Inflammatory macrophage treated with lipopolysaccharide for 4 hours (primary cell): ENCODE data around the gene MOSPD3.
"Not testable (repeated sequence)": the region's sequence is repeated elsewhere in the genome, so short reads cannot be mapped to it uniquely, and the experiment has no call there.

Experiments used
- DNase-seq: peaks from one replicate; pipeline ENCODE4 v3.0.0-alpha.2; 2020

The MOSPD3 gene, protein sequence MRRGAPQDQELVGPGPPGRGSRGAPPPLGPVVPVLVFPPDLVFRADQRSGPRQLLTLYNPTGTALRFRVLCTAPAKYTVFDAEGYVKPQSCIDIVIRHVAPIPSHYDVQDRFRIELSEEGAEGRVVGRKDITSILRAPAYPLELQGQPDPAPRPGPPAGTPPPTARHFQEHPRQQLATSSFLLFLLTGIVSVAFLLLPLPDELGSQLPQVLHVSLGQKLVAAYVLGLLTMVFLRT

DNA sequence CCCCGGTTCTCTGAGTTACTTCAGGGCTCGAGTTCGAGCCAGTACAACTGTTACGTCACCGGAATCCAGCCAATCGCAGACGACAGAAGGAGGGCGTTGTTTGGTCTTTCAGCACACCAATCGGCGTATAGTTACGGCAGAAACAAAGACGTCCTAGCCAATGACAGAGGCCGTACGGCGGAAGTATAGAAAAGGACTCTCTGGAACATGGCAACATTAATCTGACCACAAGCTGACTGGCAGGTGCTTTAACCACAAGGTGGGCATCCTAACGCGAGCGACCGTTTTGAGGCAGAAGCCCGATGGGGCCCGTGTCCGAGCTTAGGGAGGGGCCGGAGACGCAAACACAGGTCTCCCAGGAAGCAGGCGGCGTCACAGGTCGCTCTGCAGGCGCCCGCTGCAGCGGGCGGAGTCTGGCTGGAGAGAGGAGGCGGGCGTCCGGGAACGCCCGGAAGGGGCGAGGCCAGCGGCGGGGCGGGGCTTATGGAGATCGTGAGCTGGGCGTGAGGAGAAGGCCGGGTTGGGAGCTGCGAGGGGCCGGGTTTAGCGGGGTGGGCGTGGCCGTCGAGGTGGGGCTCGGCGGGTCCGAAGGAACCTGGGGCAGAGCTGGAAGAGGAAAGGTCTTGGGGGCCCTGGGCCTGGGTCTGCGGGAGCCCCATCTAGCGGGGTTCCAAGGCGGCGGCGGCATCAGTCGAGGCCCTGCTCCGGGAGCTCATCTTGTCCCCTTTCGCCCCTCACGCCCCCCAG is at the start of gene MOSPD3:
Gene MOSPD3 (plus strand): TSS at position 558 of the 747 bp plus-strand sequence. CDS start 252 bp downstream, outside the sequence.
- DNase-seq: peak; percentile 99

DNA sequence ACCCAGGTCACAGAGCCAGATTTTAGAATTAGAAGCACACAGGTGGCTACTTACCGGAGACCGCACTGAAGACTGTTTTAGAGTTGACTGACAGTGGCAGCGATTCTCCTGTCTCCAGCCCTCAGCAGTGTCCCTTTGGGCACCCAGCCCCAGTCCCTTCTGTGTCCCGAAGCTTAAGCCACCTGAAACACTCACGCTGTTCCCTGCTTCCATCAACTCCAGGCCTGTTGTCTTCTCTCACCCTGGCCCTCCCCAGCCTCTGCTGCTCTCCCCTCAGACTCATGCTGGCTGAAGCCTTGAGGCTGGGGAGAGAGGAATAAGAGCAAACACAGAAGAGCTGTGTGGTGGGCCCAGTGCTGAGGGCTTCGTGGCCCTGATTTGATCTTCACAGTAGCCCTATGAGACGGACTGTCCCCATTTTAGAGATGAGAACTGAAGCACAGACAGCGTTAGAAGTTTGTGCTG is 49.2 kb upstream of the MOSPD3 start:
- DNase-seq: no peak

GRCh38 chr7:100563809-100564400 is 48.4 kb upstream of the MOSPD3 start:
- peak; percentile 68 for DNase-seq

- DNase-seq: not testable (repeated sequence)
Observed at GRCh38 chr7:100564405-100564804, 47.9 kb upstream of the MOSPD3 start.

- DNase-seq: no peak
Observed at GRCh38 chr7:100565133-100565571, 47.2 kb upstream of the MOSPD3 start.

DNA sequence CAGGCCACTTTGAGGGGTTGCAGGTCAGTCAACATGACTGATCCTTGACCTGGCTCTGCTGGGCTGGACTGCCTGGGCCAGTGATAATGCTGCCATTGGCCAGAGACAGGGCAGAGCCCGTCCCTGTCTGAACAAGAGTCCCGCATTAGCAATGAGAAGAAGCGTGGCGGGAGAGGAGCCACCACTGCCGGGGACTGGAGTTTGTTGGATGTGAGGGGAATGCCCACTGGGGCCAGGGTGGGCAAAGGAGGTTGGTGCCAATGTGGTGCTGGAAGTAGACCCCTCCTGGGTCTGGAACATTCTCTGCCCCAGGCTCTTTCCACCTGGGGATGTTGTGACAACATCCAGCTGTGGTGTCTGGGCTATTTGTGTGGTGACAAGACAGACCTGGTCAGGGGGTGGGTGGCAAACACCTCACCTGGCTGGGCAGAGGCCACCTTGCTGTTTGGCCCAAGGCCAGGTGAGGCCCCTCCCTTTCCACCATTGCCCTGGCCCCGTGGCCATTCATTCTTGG is 46.3 kb upstream of the MOSPD3 start:
- DNase-seq: no peak

- no peak for DNase-seq
Observed at GRCh38 chr7:100567031-100567730, 45.2 kb upstream of the MOSPD3 start.

DNA sequence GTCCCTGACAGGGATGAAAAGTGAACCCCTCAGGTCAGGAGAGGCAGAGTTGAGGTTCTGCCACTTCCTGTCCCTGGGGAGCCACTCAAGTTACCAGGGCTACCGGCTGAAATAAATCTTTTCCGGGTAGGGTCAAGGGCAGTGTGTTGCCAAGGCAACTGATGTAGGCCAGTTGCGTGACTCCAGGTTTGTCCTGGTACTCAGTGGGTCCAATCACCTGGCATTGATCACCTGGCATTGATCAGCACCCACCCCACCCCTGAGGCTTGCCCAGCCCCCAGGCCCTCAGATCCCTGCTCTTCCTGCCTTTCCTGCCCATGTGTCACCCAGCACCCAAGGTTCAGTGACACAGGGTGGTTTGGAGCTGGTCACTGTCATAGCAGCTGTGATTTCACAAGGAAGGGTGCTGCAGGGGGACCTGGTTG is 44.6 kb upstream of the MOSPD3 start:
- DNase-seq: no peak

- no peak for DNase-seq
Observed at GRCh38 chr7:100568176-100568895, 44.0 kb upstream of the MOSPD3 start.

- DNase-seq: peak; percentile 56
Observed at GRCh38 chr7:100568896-100569844, 43.2 kb upstream of the MOSPD3 start.

DNA sequence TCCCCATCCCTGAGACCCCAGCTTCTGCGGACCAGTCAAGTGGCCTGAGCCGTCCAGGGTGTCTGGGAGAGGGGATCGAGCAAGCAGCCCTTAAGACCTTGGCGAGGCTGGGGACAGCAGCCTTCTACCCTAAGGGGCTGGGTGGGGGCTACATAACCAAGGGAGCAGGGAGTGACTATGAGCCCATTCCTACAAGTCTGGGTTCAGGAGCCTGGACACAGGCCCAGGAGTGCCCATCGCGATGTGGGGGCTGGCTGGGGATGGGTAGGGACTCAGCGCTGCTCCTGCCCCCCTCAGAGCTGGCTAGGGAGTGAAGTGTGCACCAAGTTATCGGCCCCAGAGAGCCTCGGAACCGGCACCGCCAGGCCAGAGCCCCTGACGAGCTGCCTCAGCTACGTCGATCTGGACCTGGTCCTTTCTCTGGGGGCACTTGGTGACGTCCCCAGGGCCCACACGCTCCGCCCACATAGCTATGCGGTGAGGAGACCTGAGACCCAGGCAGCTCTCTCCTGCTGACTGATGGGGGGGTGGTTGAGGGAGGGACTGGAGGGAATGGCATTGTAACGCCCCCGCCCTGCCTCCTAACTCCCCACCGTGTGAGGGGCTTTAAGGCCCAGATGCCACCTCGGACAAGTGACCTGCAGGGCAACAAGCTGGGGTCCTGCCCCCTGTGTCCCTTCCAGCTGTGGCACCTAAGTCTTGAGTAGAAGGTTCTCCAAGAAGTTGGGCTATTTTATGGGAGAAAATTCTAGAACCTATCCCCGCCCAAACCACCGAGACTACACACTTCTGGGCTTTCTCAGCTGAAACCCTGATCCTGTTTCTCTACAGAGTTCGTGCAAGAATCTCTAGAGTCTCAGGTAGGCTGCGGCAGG is 41.1 kb upstream of the MOSPD3 start:
- no peak for DNase-seq

DNA sequence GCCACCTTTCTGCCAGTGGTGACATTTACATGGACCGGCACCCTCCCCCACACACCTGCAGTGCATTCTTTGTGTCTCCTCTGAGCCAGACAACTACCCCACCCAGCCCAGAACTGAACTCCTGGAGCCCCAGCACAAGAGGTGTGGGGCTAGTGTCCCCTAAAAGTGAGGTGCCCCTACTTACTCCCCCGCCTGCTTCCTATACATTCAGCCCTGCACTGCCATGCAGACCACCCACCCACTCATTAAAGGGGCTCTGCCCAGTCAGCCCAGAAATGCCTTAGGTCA is 40.6 kb upstream of the MOSPD3 start:
- no peak for DNase-seq

- DNase-seq: no peak
Observed at GRCh38 chr7:100572281-100572948, 39.9 kb upstream of the MOSPD3 start.

DNA sequence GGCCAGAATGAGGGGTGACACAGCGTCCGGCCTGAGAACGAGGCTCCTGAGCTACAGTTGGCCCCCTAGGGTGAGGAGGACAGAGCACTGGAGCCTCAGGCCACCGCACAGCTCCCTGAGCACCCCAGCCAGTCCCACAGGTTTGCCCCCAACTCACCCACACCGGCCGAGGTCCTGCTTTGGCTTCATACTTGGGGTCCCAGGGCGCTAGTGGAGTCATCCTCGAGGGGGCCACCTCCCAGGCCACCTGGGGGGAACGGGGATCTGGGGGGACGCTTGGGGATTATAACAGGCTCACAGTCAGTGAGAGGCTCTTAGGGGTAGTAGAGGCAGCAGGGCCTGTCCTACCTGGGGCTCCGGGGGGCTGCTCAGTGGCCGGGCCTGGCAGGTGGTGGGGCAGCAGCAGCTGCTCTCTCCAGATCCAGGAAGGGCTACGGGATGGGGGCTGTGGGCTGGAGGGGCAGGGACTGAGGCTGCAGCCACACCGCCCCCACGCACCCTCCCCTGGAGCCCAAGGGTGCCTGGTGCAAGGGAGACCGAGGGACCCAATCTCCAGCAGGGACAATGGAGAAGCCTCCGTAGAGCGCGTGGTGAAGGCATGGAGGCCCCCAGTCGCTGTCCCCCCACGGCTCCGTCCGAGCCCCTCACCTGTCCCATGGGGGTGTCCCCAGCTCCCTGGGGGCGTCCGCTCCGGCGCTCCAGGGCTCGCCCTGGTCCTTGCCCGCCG is 39.2 kb upstream of the MOSPD3 start:
- DNase-seq: no peak

DNA sequence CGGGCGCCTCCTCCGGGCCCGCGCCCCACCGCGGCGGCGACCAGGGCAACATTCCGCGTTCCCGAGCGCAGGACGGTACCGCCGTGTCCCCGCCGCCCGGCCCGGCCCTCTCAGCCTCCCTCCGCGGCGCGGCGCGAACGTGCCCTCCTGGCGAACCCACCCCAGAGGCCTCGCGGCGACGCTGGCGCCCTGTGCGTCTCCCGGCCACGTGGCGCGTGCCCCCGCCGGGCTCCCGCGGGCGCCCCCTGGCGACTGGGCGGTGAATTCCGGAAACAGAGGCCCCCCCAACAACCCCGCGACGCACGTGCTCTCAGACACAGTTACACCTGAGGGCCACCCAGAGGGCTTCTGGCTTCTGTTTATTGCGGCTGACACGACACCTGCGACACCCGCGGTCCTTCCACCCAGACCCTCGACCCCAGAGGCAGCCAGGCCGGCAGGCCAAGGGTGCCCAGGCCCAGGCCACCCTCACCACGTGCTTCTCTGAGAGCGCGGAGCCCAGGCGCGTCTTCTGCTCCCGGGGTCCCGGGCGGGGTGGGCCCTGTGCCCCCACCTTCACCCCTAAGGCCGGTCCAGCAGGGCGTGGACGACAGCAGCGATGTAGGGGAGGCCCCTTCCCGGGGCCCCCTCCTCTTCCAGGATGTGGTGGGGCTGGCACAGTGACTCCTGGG is 38.5 kb upstream of the MOSPD3 start, which contains the start of gene SAP25:
Gene SAP25 (minus strand): TSS at position 210 of the 671 bp plus-strand sequence. CDS start 158 bp downstream, at position 52.
- DNase-seq: no peak

DNA sequence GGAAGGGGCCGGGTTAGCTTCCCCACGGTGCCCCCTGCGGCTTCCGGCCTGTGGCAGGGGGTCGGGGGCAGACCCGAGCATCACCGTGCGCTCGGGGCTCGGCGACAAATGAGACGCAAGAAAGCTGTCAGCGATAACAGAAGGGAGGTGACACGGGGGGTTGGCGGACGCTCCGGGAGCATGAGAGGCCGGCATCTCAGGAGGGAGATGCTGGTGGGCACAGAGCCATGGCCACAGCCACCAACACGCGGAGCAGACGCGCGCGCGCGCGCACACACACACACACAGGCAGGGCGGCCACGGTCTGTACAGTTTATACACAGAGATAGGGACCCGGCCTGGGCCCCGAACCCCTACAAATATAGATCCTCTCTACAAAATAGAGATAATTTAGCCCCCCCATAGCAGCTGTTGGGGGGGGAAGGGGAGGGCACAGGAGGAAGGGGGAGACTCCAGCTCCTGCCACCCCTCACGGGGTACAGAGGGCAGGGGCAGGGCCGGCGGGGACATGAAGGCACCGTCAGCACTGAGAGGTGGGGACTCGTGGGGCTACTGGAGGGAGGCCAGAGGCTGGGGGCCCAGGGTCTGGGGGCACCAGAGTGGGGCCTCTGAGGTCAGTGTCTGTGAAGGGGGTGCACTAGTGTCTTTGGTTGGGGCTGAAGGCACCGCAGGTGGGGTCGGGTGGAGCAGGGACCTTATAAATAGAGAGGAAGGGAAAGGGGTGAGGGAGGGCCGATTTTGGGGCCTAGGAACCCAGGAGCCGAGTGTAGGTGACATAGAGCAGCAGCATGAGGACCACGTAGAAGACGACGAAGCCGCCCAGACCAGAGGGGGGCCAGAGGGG is 37.8 kb upstream of the MOSPD3 start:
- no peak for DNase-seq

DNA sequence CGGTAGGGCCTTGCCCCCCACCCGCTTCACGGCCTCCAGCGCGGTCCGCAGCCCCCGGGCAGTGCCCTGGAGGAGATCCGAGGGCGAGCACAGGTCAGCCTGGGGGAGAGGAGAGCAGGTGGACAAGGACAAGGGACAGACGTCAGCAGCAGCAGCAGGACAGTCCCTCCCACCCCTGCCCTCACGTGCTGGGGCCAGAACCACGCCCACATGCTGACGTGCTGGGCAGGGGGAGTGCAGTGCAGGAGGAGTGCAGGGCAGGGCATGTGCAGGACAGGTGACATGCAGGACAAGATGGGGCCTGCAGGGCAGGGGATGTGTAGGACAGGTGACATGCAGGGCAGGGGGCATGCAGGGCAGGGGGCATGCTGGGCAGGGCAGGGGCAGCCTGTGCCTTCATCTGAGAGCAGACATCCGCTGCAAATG is 37.1 kb upstream of the MOSPD3 start:
- no peak for DNase-seq
